M059J (cell line): Measurements from ENCODE around the gene PTCD3. TPM values are rescaled to one million over a fixed set of nuclear protein-coding genes. Genes with fewer than 3 reads are reported as not detected.

Experiments
- DNase-seq: peaks from one replicate; pipeline ENCODE4 v3.0.0-alpha.2; 2012; ENCODE audit warnings: low read depth
- total RNA-seq: library from RNA; depleted of rRNA; stranded (reverse); fragments of >200 nt; shearing (Covaris generic); gene quantifications from 2 replicates; pipeline ENCODE4 v1.2.3, GENCODE V29; 2014; rRNA removed

PTCD3 gene
- total RNA-seq: 38.3 and 52.6 TPM in 2 replicates

DNA sequence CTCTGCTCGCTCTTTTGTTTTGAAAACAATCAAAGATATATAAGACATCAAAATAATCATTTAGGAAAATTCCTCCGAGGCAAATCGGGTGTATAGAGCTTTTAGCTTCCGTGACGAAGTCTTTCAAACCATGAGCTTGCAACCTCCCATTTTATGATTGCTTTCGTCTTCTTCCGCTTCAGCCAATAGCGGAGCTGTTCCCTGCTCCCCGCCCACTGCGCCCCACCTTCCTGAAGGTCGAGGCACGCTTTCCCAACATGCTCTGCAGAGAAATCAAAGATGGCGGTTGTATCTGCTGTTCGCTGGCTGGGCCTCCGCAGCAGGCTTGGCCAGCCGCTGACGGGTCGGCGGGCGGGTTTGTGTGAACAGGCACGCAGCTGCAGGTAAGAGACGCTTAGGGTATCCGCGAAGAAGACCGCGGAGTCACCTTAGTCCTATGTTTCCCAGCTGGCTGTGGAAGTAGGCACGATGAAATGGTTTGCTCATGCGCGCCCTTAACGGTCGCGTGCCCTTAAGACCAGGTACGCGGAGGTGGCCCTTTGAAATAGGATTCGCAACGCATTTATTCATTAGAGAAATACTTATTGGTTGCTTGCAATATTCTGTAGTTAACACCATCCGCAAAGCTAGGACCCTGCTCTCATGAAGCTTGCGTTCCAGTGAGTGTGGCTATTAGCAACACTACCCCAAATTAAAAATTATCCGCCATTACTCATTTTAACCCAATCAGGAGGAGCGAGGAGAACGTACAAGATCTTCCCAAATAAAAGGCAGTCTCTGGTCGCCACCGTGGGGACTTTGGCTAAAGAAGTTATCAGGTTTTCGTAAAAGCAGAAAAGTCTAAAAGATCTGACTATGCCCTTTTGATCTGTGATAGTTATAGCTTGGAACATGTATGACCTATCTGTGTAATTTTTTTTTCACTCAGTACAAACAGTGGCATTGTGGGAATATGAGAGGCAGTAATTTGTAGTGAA lies at the start of gene PTCD3:
TSS of gene PTCD3 (plus strand) at position 267 of the 977 bp plus-strand sequence. CDS start at position 280, 13 bp downstream.
- DNase-seq: peak; percentile 93

DNA sequence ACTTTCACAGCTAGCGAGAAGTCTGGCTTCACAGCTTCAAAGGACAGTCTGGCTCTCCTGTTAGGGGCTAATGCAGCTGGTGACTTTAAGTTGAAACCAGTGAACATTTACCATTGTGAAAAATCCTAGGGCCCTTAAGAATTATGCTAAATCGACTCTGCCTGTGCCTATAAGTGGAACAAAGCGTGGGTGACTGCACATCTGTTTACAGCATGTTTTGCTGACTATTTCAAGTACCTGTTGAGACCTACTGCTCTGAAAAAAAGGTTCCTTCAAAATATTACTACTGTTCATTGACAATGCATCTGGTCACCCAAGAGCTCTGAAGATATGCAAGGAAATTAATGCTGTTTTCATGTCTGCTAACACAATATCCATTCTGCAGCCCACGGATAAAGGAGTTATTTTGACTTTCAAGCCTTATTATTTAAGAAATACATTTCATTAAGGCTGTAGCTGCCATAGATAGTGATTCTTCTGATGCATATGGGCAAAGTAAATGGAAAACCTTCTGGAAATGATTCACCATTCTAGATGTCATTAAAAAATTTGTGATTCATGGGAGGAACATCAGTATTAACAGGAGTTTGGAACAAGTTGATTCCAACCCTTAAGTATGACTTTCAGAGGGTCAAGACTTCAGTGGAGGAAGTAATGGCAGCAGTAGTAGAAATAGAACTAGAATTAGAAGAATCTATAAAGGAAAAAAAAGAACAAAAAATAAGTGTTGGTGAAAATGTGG lies 49.3 kb upstream of the PTCD3 start:
- no peak for DNase-seq

DNA sequence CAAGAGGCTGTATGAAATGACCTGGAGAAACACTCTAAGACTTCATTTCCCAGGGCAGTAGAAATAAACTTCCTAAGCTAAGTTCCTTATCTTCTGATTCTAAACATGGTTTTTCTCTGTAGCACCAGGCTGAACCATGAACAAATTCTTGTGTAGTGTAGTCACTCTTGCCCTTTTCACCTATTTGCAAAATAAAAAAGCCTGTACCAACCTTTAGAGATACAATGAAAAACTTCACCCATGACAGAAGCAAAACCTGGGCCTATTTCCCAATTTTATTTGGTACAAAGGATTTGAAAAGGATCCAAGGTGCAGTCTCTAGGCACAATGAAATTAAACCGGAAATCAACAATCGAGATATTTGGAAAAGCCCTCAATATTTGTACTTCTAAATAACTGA lies 44.0 kb upstream of the PTCD3 start:
- peak; percentile 89 for DNase-seq

DNA sequence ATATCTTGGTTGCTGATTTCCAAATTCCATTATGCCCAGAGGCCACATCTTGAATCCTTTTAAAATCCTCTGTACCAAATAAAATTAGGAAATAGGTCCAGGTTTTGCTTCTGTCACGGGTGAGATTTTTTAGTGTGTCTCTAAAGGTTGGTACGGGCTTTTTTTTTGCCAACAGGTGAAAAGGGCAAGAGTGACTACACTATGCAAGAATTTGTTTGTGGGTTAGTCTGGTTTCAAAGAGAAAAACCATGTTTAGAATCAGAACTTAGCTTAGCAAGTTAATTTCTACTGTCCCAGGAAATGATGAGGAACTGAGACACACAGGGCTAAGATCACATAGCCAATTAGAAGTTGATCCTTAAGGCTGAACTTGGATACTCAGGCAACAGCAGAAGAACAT lies 42.0 kb upstream of the PTCD3 start:
- DNase-seq: peak; percentile 95

DNA sequence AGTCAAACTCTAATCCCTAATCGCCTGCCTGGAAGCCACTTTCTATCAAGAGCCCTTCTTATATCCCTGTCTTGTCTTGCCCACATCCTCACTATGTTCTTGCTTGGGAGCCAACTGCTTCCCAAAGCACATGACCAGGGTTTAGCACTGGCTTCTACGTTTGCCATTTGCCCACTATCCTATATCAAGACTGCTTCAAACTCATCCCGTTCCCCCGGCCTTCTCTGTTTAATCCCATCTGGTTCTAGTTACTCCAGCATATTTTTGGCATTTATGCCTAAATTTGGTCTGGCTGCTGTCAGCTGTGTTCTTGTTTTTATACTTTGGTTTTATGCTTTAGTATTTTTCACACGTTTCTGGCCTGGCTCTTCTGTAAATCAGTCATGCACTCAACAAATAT lies 40.5 kb upstream of the PTCD3 start:
- DNase-seq: no peak

DNA sequence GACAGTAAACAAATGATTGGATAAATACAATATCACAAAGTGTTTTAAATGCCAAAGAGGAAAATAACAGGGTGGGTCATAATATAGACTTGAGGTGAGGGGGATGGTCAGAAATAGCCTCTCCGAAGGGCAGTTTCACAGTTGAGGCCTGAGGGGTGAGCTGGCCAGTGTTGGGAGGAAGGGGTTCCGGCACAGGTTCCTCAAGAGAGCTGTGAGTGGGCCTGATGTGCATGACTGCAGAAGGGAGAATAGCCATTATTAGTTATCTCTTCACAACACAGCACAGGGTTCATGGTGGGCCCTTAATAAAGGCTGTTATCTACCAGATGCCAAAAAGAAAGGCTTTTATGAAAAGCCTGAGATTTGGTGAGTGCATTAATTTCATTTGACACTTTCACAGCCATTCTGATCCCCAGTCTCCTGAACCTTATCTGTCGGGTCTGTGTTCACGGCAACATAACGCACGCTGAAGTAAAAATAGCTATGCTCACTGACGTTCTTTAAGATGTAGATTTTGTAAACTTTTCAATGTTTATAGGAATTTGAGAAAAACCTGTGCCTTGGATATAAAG lies 39.9 kb upstream of the PTCD3 start:
- DNase-seq: no peak

DNA sequence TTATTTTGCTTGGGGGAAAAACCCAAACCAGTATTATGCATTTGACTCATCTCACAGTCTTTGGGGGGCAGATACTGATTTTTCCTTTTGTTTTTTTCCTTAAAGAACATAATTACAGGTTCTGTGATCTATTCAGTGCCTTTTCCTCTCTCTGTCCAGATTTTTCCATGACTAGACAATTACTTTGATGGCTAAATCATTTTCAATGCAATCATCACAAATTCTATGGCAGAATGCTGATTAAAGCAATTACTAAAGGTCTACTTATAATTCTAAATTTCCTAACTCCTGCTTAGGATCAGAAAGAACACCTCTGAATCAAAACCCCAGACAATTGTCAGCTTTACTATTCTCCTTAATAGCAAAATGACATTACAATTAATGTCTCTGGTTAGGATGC lies 39.1 kb upstream of the PTCD3 start:
- no peak for DNase-seq

DNA sequence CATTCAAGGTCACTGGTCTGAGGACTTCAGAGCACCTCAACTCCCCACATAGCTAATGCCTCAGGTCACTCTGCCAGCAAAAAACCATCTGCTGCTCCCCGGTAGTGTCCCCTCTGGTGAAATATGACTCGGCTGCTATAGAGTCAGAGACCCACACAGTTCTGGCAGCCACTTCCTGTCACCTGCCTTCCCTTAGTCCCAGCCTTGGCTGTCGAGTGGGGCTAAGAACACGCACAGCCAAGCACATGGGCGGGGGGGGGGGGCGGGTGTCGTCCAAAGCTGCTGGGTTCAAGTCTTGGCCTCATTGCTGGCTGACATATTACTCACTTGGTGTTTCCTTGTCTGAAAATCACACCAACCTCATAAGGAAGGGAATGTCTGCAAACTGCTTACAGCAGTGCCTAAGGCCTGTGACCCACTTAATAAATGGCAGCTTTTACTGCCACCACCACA lies 37.9 kb upstream of the PTCD3 start:
- DNase-seq: peak; percentile 78

DNA sequence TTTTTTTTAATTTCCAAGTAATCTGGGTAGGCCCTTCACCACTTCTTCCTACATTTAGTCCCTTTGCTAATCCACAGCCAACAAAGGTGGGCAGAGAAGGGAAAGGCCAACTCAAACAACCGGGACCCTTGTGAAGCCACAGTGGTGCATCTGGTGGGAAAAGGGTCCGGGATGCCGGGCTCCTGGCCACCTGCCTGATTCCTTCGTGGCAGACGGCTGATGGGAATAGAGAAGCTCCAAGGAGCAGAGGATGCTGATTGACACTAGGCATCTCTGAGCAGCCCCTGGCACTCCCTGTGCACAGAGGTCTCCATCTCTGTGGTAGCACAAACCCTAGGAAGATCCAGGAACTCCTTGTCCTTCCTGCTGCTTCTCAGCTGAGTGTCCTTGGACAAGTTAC lies 37.4 kb upstream of the PTCD3 start:
- DNase-seq: no peak

DNA sequence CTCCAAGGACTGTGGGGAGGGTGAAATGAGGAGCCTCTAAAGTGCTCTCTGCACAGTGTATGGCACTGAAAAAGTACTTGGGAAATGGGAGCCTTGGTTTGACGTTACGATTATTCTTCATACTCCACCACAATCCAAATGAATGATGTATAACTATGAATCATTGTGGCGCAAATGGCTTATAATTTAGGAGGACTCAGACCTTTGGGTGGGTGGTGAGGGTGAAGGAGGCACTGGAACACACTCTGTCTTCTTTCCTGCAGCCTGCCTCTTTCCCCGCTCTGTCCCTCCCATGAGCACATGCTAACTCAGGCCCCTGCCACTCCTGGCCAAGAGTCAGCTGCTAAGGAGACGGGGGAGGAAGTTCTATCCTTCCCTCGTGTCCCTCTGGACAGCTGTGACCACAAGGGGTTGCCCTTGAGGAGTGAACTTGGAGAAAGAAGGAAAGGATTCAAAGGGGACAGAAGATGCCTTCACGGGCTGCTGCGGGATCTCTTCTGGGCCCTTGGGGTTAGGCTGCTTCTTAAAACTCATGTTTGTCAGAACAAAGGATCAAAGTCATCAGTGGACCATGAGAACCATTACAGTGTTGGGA lies 36.8 kb upstream of the PTCD3 start:
- peak; percentile 17 for DNase-seq

DNA sequence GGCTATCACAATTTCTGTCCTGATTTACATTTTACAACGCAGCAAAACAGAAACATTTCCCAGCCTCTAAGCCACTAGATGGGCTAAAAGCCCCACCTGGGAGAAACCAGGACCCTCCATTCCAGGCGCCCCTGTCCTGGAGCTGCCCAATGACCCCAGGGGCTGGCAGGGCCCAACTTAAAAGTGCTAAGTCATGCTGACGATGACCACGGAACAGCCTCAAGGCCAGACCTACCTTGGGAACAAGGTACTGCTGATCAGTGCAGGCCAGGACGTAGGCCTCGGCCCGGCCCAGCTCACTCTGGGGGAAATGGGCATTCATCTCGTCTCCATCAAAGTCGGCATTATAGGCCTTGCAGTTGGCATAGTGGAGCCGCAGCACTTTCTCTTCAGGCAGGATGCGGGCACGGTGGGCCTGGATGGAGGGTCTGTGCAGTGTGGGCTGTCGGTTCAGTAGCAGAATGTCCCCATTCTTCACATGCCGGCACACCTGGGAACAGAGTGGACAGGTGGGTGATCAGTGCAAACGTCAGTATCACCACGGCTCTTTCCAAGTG lies 36.2 kb upstream of the PTCD3 start:
- DNase-seq: no peak

DNA sequence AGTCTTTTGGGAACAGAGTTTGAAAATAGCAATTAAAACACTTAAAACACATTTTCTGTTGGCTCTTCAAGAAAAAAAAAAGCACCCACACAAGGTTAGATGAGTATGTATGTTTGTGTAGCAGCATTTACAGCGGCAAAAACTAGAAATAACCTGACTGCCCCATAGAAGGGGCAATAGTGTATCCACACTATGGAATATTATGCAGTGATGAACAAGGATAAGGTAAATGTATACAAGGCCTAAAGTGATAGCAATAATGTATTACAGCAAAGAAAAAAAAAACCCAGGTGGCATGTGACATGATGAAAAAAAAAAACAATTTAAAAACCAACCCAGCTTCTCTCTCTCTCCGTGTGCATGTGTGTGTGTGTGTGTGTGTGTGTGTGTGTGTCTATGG lies 35.2 kb upstream of the PTCD3 start:
- no peak for DNase-seq

DNA sequence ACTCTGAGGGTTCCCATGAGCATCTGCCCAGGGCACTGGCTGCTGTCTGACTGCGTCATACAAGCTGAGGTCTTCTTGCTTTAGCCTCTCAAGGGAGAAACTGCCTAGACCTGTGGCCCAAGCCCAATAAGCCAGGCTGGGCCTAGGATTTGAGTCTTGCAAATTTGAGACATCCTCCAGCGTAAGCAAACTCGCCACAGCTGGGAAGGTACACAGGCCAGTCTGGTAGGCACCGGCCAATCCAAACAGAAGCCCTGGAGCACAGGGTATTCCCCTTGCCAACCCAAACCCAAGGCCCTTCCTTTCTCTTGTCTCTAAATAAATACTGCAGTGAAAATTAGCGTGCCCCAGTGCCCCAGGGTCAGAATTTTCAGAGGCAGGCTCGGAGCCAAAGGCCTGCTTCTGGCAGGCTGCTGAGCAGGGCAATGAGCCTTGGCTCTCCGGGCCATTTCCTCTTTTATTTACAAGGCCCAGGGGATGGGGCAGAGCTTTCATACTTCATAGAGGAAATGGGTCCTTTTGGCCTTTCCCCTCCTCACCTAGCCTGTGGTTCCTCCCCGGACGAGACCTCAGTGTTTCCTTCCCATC lies 33.7 kb upstream of the PTCD3 start:
- DNase-seq: peak; percentile 90

DNA sequence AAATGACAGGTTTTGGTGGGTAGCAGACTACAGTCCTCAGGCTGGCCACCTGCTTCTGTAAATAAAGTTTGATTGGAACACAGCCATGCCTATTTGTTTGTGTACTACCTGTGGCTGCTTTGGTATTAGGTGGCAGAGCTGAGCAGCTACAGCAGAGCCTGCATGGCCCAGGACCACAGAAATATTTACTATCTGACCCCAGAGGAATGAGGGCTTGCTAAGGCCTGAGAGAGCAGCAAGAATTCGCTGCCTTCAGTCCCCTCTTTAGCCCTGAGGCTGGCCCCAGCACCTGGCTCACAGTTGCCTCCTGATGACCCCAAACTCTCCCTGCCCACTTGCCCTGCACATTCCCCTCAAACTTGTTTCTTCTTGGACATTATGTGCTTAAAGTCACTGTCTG lies 32.8 kb upstream of the PTCD3 start:
- no peak for DNase-seq

DNA sequence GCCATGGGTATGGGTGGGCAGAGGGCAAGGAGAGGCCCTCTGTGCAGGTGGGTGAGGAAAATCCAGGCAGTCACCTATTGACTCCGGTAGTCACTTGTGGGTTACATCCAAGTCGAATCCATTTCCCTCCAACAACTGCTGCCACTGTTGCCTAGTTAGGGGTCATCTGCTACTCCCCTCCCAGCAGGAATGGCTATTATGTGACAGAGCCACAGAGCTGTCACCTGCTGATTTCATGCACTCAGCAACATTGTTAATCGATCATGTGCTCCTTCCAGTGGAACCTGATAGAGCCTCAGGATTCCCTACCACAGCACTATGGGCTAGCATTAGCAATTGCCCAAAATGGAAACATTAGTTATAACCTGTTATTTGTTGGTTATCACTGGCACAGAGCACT lies 31.8 kb upstream of the PTCD3 start:
- no peak for DNase-seq

DNA sequence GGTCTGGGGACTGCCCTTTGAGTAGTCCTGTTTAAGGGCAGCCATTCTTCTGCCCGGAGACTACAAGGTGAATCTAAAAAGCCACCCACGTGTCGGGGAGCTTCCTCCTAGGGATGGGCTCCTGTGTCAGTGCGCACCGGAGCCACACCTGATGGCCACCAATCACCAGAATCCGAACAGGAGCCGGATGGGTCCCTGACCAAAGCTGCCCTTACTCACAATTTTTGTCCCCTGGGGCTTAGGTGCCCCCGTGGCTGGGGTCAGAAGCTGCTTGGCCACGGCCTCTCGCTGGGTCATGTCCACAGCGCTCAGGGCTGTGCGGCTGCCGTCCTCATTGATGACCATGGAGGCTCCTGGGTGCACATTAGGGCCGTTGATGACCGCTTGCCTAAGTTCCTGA lies 31.2 kb upstream of the PTCD3 start:
- DNase-seq: no peak

DNA sequence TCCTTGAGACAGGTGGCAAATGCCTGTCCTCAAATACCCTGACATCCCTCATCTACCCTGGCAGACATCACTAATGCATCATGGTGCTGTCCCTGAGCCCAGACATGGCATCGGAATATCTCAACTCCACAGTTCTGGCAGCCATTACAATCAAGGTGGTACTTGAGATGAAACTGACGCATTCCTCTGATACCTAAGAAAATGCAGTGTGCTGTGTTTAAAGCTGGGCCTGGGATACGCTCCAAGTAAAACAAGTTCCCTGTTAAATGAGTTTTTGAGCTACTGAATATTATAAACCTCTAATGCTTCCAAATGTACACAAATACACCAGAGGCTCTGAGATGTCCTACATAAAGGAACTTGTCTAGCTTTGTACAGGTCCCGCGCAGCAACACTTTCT lies 30.1 kb upstream of the PTCD3 start:
- no peak for DNase-seq

DNA sequence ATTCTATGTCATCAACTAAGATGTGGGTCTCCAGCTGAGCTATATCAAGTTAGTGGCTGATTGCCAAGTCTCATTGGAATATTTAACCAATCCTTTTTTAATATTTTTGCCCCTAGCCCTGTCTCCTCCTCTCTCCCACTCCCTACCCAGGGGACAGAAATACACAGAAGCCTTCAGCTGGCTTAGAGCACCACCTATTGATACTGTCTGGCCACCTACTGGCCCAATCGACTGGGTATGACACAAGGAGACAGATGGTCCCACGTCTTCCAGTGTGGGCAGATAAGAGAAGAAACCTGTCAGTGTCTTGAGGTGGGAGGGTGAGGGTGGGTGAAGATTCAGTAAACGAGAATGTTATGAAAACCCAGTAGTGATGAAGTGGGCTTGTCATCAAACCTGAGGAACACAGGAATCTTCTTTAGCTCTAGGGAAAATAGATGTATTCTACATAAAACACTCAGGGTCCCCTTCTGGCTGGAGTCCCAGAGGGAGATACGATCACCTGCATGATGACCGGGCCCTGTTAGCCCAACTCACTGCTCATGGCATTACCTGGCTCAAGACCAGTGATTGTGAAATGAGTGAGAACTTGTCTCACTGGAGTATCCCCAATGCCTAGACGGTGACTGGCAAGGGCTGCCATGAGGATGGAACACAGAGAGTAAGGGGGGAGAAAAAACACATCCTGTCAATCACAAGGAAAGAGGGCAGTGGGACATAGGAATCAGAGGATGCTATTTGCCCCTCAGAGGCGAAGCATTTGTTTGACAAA lies 27.1 kb upstream of the PTCD3 start:
- DNase-seq: peak; percentile 42

DNA sequence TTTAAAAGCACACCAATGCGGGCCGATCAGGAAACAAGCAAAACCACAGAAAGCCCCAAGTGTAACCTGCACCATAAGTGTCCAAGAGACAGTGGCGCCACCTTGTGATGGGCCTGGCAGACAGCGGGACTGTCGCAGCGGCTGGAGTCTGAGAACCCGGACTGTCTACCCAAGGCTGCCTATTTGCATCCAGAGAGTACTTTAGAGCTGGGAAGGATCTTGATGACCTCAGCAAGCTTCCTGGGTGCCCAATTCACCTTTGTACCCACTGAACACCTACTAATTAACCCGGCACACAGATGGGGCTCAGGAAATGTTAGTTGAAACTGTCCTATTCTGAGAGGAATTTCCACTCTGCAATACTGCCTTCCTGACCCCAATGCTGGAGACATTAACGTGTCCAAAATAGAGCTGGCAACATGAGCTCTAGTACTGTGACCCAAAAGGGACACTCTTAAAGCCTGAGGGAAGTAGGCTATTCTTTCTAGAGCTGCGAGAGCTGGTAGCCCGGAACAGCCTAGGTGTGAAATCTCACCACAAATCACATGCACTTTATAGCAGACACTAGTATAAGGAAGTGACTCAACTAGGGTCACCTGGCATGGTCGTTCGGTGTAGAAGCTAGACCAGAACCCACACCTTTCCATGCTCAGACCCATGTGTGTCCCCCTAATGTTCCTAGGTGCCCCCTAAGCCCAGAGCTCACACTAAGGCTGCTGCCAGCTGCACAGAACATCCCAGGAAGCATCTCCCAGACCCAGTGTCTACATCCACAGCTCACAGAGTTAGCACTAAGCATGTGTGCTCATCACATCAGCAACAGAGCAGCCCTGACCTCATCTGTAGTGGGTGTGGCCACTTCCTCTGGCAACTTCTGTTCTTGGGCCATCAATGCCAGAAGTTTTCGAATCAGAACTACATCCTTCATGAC lies 25.8 kb upstream of the PTCD3 start:
- DNase-seq: peak; percentile 50
